Measurements from ENCODE around the gene TSHZ1. TPM values are rescaled to one million over a fixed set of nuclear protein-coding genes. Genes with fewer than 3 reads are reported as not detected.
A peak's percentile ranks its signal among the peaks of the same experiment; 100 is the strongest.

The TSHZ1 gene
- total and polyA plus RNA-seq, 4 donors: 17.1 to 76.0 (median 46.0) TPM

- Histone ChIP-seq H3K27ac (ENCODE audit: low read depth, low read length) (peak overlapping the region; percentile 27), H3K4me1 (ENCODE audit: control insufficient read depth, insufficient read depth, low read length) (peaks cover 31% of the 10 kb centered on the region), H3K27me3 (ENCODE audit: control insufficient read depth, insufficient read depth, low read length) (peaks cover 2% of the 10 kb centered on the region), H3K4me3 (ENCODE audit: low read depth, low read length) (no peak overlapping the region), H3K9me3 (ENCODE audit: control insufficient read depth, insufficient read depth, low read length) (no peaks in the 10 kb centered on the region), H3K36me3 (ENCODE audit: control insufficient read depth, insufficient read depth, low read length) (peaks cover 8% of the 10 kb centered on the region)
- peak in 1 of 6 donors; percentile 63 for DNase-seq (ENCODE audit: low read depth in 4 of 6, low spot score in 6 of 6)
- WGBS (ENCODE audit: insufficient coverage): 55% methylated on average over 11 of the region's 13 CpGs
Measured at GRCh38 chr18:75200071-75200470, 10.5 kb upstream of the TSHZ1 start.

- Histone ChIP-seq H3K36me3 (ENCODE audit: control insufficient read depth, insufficient read depth, low read length) (peaks cover 8% of the 10 kb centered on the region), H3K9me3 (ENCODE audit: control insufficient read depth, insufficient read depth, low read length) (no peaks in the 10 kb centered on the region), H3K4me1 (ENCODE audit: control insufficient read depth, insufficient read depth, low read length) (peaks cover 33% of the 10 kb centered on the region), H3K27ac (ENCODE audit: low read depth, low read length) (peak overlapping the region; percentile 89), H3K4me3 (ENCODE audit: low read depth, low read length) (no peak overlapping the region), H3K27me3 (ENCODE audit: control insufficient read depth, insufficient read depth, low read length) (peaks cover 2% of the 10 kb centered on the region)
- DNase-seq (ENCODE audit: low read depth in 4 of 6, low spot score in 6 of 6): peak in 1 of 6 donors; percentile 74
- 40% methylated on average over 1 of the region's 7 CpGs for WGBS (ENCODE audit: insufficient coverage)
Measured at GRCh38 chr18:75200605-75201280, 9.9 kb upstream of the TSHZ1 start.

GRCh38 chr18:75201282-75202270 lies 9.0 kb upstream of the TSHZ1 start:
- DNase-seq (ENCODE audit: low read depth in 4 of 6, low spot score in 6 of 6): peak in 4 of 6 donors; percentile 22 to 82 (median 60)
- WGBS (ENCODE audit: insufficient coverage): 53% methylated on average over 14 of the region's 18 CpGs
- peaks cover 8% of the 10 kb centered on the region for H3K36me3 ChIP-seq (ENCODE audit: control insufficient read depth, insufficient read depth, low read length)
- no peaks in the 10 kb centered on the region for H3K9me3 ChIP-seq (ENCODE audit: control insufficient read depth, insufficient read depth, low read length)
- peaks cover 33% of the 10 kb centered on the region for H3K4me1 ChIP-seq (ENCODE audit: control insufficient read depth, insufficient read depth, low read length)
- peak overlapping the region; percentile 89 for H3K27ac ChIP-seq (ENCODE audit: low read depth, low read length)
- no peak overlapping the region for H3K4me3 ChIP-seq (ENCODE audit: low read depth, low read length)
- peaks cover 2% of the 10 kb centered on the region for H3K27me3 ChIP-seq (ENCODE audit: control insufficient read depth, insufficient read depth, low read length)

- Histone ChIP-seq H3K4me3 (ENCODE audit: low read depth, low read length) (no peak overlapping the region), H3K9me3 (ENCODE audit: control insufficient read depth, insufficient read depth, low read length) (no peaks in the 10 kb centered on the region), H3K27me3 (ENCODE audit: control insufficient read depth, insufficient read depth, low read length) (peaks cover 2% of the 10 kb centered on the region), H3K27ac (ENCODE audit: low read depth, low read length) (peak overlapping the region; percentile 89), H3K36me3 (ENCODE audit: control insufficient read depth, insufficient read depth, low read length) (peaks cover 8% of the 10 kb centered on the region), H3K4me1 (ENCODE audit: control insufficient read depth, insufficient read depth, low read length) (peaks cover 40% of the 10 kb centered on the region)
- DNase-seq (ENCODE audit: low read depth in 4 of 6, low spot score in 6 of 6): peak in 3 of 6 donors; percentile 17 to 78 (median 24)
- WGBS (ENCODE audit: insufficient coverage): no CpG with 5 or more reads among the region's 6 CpGs
Measured at GRCh38 chr18:75202696-75203365, 7.8 kb upstream of the TSHZ1 start.

GRCh38 chr18:75203416-75204268 lies 7.0 kb upstream of the TSHZ1 start:
- Histone ChIP-seq H3K27ac (ENCODE audit: low read depth, low read length) (peak overlapping the region; percentile 89), H3K36me3 (ENCODE audit: control insufficient read depth, insufficient read depth, low read length) (peaks cover 8% of the 10 kb centered on the region), H3K4me1 (ENCODE audit: control insufficient read depth, insufficient read depth, low read length) (peaks cover 41% of the 10 kb centered on the region), H3K4me3 (ENCODE audit: low read depth, low read length) (peak overlapping the region; percentile 92), H3K27me3 (ENCODE audit: control insufficient read depth, insufficient read depth, low read length) (peaks cover 2% of the 10 kb centered on the region), H3K9me3 (ENCODE audit: control insufficient read depth, insufficient read depth, low read length) (no peaks in the 10 kb centered on the region)
- DNase-seq (ENCODE audit: low read depth in 4 of 6, low spot score in 6 of 6): peak in 4 of 6 donors; percentile 54 to 86 (median 69)
- 8% methylated on average over 9 of the region's 24 CpGs for WGBS (ENCODE audit: insufficient coverage)

GRCh38 chr18:75204269-75204731 lies 6.3 kb upstream of the TSHZ1 start:
- WGBS (ENCODE audit: insufficient coverage): 3% methylated on average over 34 of the region's 35 CpGs
- Histone ChIP-seq H3K9me3 (ENCODE audit: control insufficient read depth, insufficient read depth, low read length) (no peaks in the 10 kb centered on the region), H3K27me3 (ENCODE audit: control insufficient read depth, insufficient read depth, low read length) (peaks cover 2% of the 10 kb centered on the region), H3K36me3 (ENCODE audit: control insufficient read depth, insufficient read depth, low read length) (peaks cover 8% of the 10 kb centered on the region), H3K27ac (ENCODE audit: low read depth, low read length) (peak overlapping the region; percentile 89), H3K4me1 (ENCODE audit: control insufficient read depth, insufficient read depth, low read length) (peaks cover 41% of the 10 kb centered on the region), H3K4me3 (ENCODE audit: low read depth, low read length) (peak overlapping the region; percentile 92)
- DNase-seq (ENCODE audit: low read depth in 4 of 6, low spot score in 6 of 6): peak in 4 of 6 donors; percentile 24 to 83 (median 58)

GRCh38 chr18:75204732-75205513 lies 5.7 kb upstream of the TSHZ1 start:
- Histone ChIP-seq H3K27ac (ENCODE audit: low read depth, low read length) (peak overlapping the region; percentile 96), H3K36me3 (ENCODE audit: control insufficient read depth, insufficient read depth, low read length) (peaks cover 8% of the 10 kb centered on the region), H3K4me1 (ENCODE audit: control insufficient read depth, insufficient read depth, low read length) (peaks cover 40% of the 10 kb centered on the region), H3K4me3 (ENCODE audit: low read depth, low read length) (peak overlapping the region; percentile 92), H3K9me3 (ENCODE audit: control insufficient read depth, insufficient read depth, low read length) (no peaks in the 10 kb centered on the region), H3K27me3 (ENCODE audit: control insufficient read depth, insufficient read depth, low read length) (peaks cover 2% of the 10 kb centered on the region)
- WGBS (ENCODE audit: insufficient coverage): under 1% methylated on average over 70 of the region's 75 CpGs
- DNase-seq (ENCODE audit: low read depth in 4 of 6, low spot score in 6 of 6): peak in 3 of 6 donors; percentile 26 to 69 (median 38)

- Histone ChIP-seq H3K27ac (ENCODE audit: low read depth, low read length) (peak overlapping the region; percentile 96), H3K27me3 (ENCODE audit: control insufficient read depth, insufficient read depth, low read length) (peaks cover 2% of the 10 kb centered on the region), H3K36me3 (ENCODE audit: control insufficient read depth, insufficient read depth, low read length) (peaks cover 6% of the 10 kb centered on the region), H3K4me3 (ENCODE audit: low read depth, low read length) (peak overlapping the region; percentile 92), H3K9me3 (ENCODE audit: control insufficient read depth, insufficient read depth, low read length) (no peaks in the 10 kb centered on the region), H3K4me1 (ENCODE audit: control insufficient read depth, insufficient read depth, low read length) (peaks cover 34% of the 10 kb centered on the region)
- DNase-seq (ENCODE audit: low read depth in 4 of 6, low spot score in 6 of 6): peak in 4 of 6 donors; percentile 35 to 92 (median 68)
- WGBS (ENCODE audit: insufficient coverage): no CpG with 5 or more reads among the region's 16 CpGs
Measured at GRCh38 chr18:75205514-75206132, 5.0 kb upstream of the TSHZ1 start.
